MCF 10A (cell line): ENCODE results near the gene CCT6B. TPM values are rescaled to one million over a fixed set of nuclear protein-coding genes. Genes with fewer than 3 reads are reported as not detected.

Source experiments
- BruUV-seq: library from RNA; stranded (reverse); fragments of 400-500 nt; replicated peaks from 2 replicates; lab custom pipeline; 2021; lab: Mats Ljungman, UMichigan
- CTCF ChIA-PET: fragments of 300-600 bp; sonication (Branson Sonifier 250); formaldehyde crosslinking; extraction: SDS; loops from one replicate; lab custom pipeline; 2021; ENCODE audit warnings: antibody characterized with exemption, inconsistent platforms; lab: Yijun Ruan, JAX
- POLR2A ChIA-PET: fragments of 300-600, 350-650 bp; sonication (Branson Sonifier 250); formaldehyde crosslinking; extraction: SDS; loops from one replicate; lab custom pipeline; 2020; ENCODE audit warnings: antibody characterized with exemption, inconsistent platforms; lab: Yijun Ruan, JAX
- DNase-seq: peaks from one replicate; pipeline ENCODE4 v3.0.0-alpha.2; 2018; ENCODE audit not compliant: unreplicated experiment
- H3K27ac Mint-ChIP-seq: one replicate; pipeline ENCODE4 v1.8.0; 2022; ENCODE audit warnings: mild to moderate bottlenecking, low read depth, mixed read lengths; ENCODE audit not compliant: unreplicated experiment
- H3K27me3 Mint-ChIP-seq: one replicate; pipeline ENCODE4 v1.8.0; 2022; ENCODE audit warnings: mixed read lengths; ENCODE audit not compliant: insufficient read depth, unreplicated experiment
- H3K36me3 Mint-ChIP-seq: one replicate; pipeline ENCODE4 v1.8.0; 2022; ENCODE audit warnings: mild to moderate bottlenecking, moderate library complexity, mixed read lengths; ENCODE audit not compliant: insufficient read depth, unreplicated experiment
- H3K4me1 Mint-ChIP-seq: one replicate; pipeline ENCODE4 v1.8.0; 2022; ENCODE audit warnings: mixed read lengths; ENCODE audit not compliant: insufficient read depth, unreplicated experiment
- H3K4me3 Mint-ChIP-seq: one replicate; pipeline ENCODE4 v1.8.0; 2022; ENCODE audit warnings: mild to moderate bottlenecking, moderate library complexity, mixed read lengths; ENCODE audit not compliant: unreplicated experiment
- H3K9me3 Mint-ChIP-seq: one replicate; pipeline ENCODE4 v1.8.0; 2022; ENCODE audit warnings: mixed read lengths; ENCODE audit not compliant: unreplicated experiment
- intact Hi-C: fragments of 100-400 bp; cut with micrococcal nuclease; formaldehyde crosslinking; loops from 2 replicates; pipeline ENCODE4 v1.14.1; 2022
- total RNA-seq: library from RNA; stranded (reverse); gene quantifications from 2 replicates; pipeline ENCODE4 v1.2.3, GENCODE V29; 2022
- TF ChIP-seq, protein P1 (sequence below): fragments of 200-600 bp; IDR thresholded peaks from one replicate; pipeline ENCODE4 v1.8.0; 2022; ENCODE audit warnings: antibody characterized with exemption, mild to moderate bottlenecking; ENCODE audit not compliant: unreplicated experiment

The CCT6B gene
- total RNA-seq, 1 experiment from 2014 or later: 5.7 TPM

DNA sequence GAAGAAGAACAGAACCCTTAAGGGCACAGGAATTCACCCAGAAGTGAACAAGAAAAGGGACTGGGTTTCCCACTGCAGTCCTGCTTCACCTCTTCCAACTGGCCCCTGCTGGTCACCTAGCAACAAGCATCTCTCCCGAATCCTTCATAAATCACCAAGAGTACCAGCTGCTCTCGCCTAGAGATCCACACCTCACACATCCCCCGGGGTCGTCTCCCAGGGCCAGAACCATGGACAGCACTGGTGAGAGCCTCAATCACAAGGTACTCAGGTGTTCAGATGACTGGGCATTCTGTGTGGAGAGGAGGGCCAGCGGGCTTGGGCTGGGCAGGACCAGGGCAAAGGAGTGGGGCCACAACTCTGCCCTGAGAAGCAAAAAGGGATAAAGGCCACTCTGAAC, 65.9 kb downstream of the CCT6B start:
- H3K36me3 Mint-ChIP-seq: no peaks in the 10 kb centered on the region
- BruUV-seq: no TSS peak
- H3K9me3 Mint-ChIP-seq: no peaks in the 10 kb centered on the region
- no peak overlapping the region for H3K27ac Mint-ChIP-seq
- DNase-seq: no peak
- no peaks in the 10 kb centered on the region for H3K27me3 Mint-ChIP-seq
- H3K4me3 Mint-ChIP-seq: no peak overlapping the region
- TF ChIP-seq, protein P1, sequence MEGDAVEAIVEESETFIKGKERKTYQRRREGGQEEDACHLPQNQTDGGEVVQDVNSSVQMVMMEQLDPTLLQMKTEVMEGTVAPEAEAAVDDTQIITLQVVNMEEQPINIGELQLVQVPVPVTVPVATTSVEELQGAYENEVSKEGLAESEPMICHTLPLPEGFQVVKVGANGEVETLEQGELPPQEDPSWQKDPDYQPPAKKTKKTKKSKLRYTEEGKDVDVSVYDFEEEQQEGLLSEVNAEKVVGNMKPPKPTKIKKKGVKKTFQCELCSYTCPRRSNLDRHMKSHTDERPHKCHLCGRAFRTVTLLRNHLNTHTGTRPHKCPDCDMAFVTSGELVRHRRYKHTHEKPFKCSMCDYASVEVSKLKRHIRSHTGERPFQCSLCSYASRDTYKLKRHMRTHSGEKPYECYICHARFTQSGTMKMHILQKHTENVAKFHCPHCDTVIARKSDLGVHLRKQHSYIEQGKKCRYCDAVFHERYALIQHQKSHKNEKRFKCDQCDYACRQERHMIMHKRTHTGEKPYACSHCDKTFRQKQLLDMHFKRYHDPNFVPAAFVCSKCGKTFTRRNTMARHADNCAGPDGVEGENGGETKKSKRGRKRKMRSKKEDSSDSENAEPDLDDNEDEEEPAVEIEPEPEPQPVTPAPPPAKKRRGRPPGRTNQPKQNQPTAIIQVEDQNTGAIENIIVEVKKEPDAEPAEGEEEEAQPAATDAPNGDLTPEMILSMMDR: no peak
- ChIA-PET POLR2A (no interaction called here), CTCF (interaction anchor here (0.6 to 0.7 kb wide), 2 partner anchors 387 to 475 kb away, joined by 3 read pairs; no protein-coding TSS in a partner anchor)
- intact Hi-C loops: no loop called here
- H3K4me1 Mint-ChIP-seq: no peaks in the 10 kb centered on the region

DNA sequence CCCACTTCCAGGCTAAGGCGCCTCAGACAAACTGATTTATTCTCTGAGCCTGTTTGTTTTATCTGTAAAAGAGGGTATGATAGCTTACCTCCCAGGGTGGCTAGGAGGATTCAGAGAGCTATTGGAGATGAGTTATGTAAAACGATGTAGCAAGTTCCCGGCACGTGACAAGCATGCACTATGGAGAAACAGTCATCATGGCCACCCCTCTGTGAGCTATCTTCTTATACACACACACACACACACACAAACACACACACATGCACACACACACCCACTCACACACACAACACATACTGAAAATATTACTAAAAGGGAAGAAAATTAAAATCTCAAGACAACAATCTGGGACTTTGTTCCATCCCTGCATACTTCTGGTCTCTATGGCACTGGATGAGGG, 66.3 kb downstream of the CCT6B start:
- CTCF ChIA-PET: interaction anchor here (0.5 to 0.7 kb wide), 2 partner anchors 387 to 475 kb away, joined by 3 to 5 read pairs; no protein-coding TSS in a partner anchor
- intact Hi-C loops: no loop called here
- POLR2A ChIA-PET: no interaction called here

GRCh38 chr17:34892461-34893249, 68.6 kb downstream of the CCT6B start:
- no peak for DNase-seq
- TF ChIP-seq, protein P1: no peak
- H3K4me1 Mint-ChIP-seq: no peaks in the 10 kb centered on the region
- POLR2A ChIA-PET: no interaction called here
- BruUV-seq: no TSS peak
- no peak overlapping the region for H3K27ac Mint-ChIP-seq
- no peaks in the 10 kb centered on the region for H3K9me3 Mint-ChIP-seq
- CTCF ChIA-PET: no interaction called here
- no peaks in the 10 kb centered on the region for H3K36me3 Mint-ChIP-seq
- no peak overlapping the region for H3K4me3 Mint-ChIP-seq
- H3K27me3 Mint-ChIP-seq: no peaks in the 10 kb centered on the region
- intact Hi-C loops: no loop called here

More for the DNA sequence above, 66.3 kb downstream of the CCT6B start:
- no peak for DNase-seq
- BruUV-seq: no TSS peak
- no peaks in the 10 kb centered on the region for H3K4me1 Mint-ChIP-seq
- H3K27ac Mint-ChIP-seq: no peak overlapping the region
- H3K36me3 Mint-ChIP-seq: no peaks in the 10 kb centered on the region
- H3K9me3 Mint-ChIP-seq: no peaks in the 10 kb centered on the region
- TF ChIP-seq, protein P1: no peak
- H3K27me3 Mint-ChIP-seq: no peaks in the 10 kb centered on the region
- H3K4me3 Mint-ChIP-seq: no peak overlapping the region

DNA sequence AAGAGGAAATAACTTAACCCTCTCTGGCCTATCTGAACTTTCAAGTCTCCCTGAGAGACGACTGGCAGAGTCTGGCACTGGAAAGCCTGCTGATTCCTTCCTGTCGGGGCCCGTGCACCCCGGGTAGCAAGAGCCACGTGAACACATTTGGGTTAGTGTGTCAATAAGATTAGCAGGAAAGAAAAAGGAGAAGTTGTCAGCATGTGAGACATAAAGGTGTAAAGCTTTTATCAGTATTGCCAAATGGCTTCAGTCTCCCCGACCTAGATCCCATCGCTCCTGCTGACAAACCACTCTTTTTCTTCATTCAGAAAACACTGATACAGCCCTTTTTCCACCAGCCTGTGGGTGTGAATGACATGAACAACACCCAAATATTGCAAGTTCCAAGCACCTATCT, 74.4 kb downstream of the CCT6B start:
- CTCF ChIA-PET: no interaction called here
- no peak overlapping the region for H3K4me3 Mint-ChIP-seq
- TF ChIP-seq, protein P1: no peak
- H3K36me3 Mint-ChIP-seq: no peaks in the 10 kb centered on the region
- H3K27ac Mint-ChIP-seq: no peak overlapping the region
- no peaks in the 10 kb centered on the region for H3K4me1 Mint-ChIP-seq
- intact Hi-C loops: no loop called here
- H3K27me3 Mint-ChIP-seq: no peaks in the 10 kb centered on the region
- H3K9me3 Mint-ChIP-seq: peaks cover 7% of the 10 kb centered on the region
- DNase-seq: no peak
- POLR2A ChIA-PET: no interaction called here
- no TSS peak for BruUV-seq
